PC-3 (cell line): Measurements from ENCODE around the gene KRT1.

Experiments used
- CTCF ChIP-seq: fragments of 300-600 bp; sonication (generic); conservative IDR thresholded peaks from 2 replicates; pipeline ENCODE4 v1.5.1; 2017; ENCODE audit warnings: antibody characterized with exemption, low read depth, mild to moderate bottlenecking, low read length
- EZH2 ChIP-seq: fragments of 300-600 bp; sonication (generic); IDR thresholded peaks from one replicate; pipeline ENCODE4 v1.6.1; 2017; ENCODE audit warnings: antibody characterized with exemption, mild to moderate bottlenecking, low read length; ENCODE audit not compliant: unreplicated experiment
- EZH2phosphoT487 ChIP-seq: fragments of 300-600 bp; sonication (generic); IDR thresholded peaks from 2 replicates; pipeline ENCODE4 v1.6.1; 2018; ENCODE audit warnings: mild to moderate bottlenecking, antibody characterized with exemption, low read length, borderline replicate concordance

- TF ChIP-seq CTCF, result no peak
- no peak for TF ChIP-seq EZH2
- TF ChIP-seq EZH2phosphoT487, result no peak
Observed at GRCh38 chr12:52698651-52699340, 18.6 kb upstream of the KRT1 start.
